Hepatocyte (in vitro differentiated cells): Measurements from ENCODE around the gene RER1. TPM values are rescaled to one million over a fixed set of nuclear protein-coding genes. Genes with fewer than 3 reads are reported as not detected.

Experiments
- DNase-seq: peaks from one replicate; pipeline ENCODE4 v3.0.0-alpha.2; 2016; ENCODE audit warnings: low spot score
- H2AFZ ChIP-seq: fragments of 200-600 bp; sonication (generic); 2 replicates; pipeline ENCODE4 v1.6.0; 2016; ENCODE audit warnings: antibody characterized with exemption, mild to moderate bottlenecking
- H3K27ac ChIP-seq: fragments of 200-600 bp; sonication (generic); 2 replicates; pipeline ENCODE4 v1.5.1; 2016; ENCODE audit warnings: mild to moderate bottlenecking
- H3K27me3 ChIP-seq: fragments of 200-600 bp; sonication (generic); 2 replicates; pipeline ENCODE4 v1.6.1; 2016
- H3K36me3 ChIP-seq: fragments of 200-600 bp; sonication (generic); replicated peaks from 2 replicates; pipeline ENCODE4 v1.5.1; 2016; ENCODE audit warnings: low read depth; ENCODE audit not compliant: insufficient read depth
- H3K4me1 ChIP-seq: fragments of 200-600 bp; sonication (generic); 2 replicates; pipeline ENCODE4 v1.5.1; 2016; ENCODE audit warnings: mild to moderate bottlenecking, moderate library complexity; ENCODE audit not compliant: insufficient read depth
- H3K4me2 ChIP-seq: fragments of 200-600 bp; sonication (generic); 2 replicates; pipeline ENCODE4 v1.6.0; 2016
- H3K4me3 ChIP-seq: fragments of 200-600 bp; sonication (generic); 2 replicates; pipeline ENCODE4 v1.5.1; 2016; ENCODE audit warnings: mild to moderate bottlenecking
- H3K79me2 ChIP-seq: fragments of 200-600 bp; sonication (generic); 2 replicates; pipeline ENCODE4 v1.6.0; 2017; ENCODE audit warnings: mild to moderate bottlenecking
- H3K9me2 ChIP-seq: fragments of 200-600 bp; sonication (generic); replicated peaks from 2 replicates; pipeline ENCODE4 v1.6.0; 2017; ENCODE audit warnings: mild to moderate bottlenecking; ENCODE audit not compliant: insufficient read depth
- H3K9me3 ChIP-seq: fragments of 200-600 bp; sonication (generic); 2 replicates; pipeline ENCODE4 v1.5.1; 2016; ENCODE audit warnings: low read depth, mild to moderate bottlenecking
- H4K20me1 ChIP-seq: fragments of 200-600 bp; sonication (generic); 2 replicates; pipeline ENCODE4 v1.6.0; 2016; ENCODE audit warnings: mild to moderate bottlenecking; ENCODE audit not compliant: insufficient read depth, poor library complexity, severe bottlenecking
- CTCF ChIP-seq: fragments of 200-600 bp; sonication (generic); IDR thresholded peaks from 2 replicates; pipeline ENCODE4 v1.5.1; 2016; ENCODE audit warnings: antibody characterized with exemption, mild to moderate bottlenecking; ENCODE audit not compliant: poor library complexity
- EZH2 ChIP-seq: fragments of 200-600 bp; sonication (generic); IDR thresholded peaks from 2 replicates; pipeline ENCODE4 v1.6.1; 2016; ENCODE audit warnings: antibody characterized with exemption, mild to moderate bottlenecking, borderline replicate concordance
- EZH2phosphoT487 ChIP-seq: fragments of 200-600 bp; sonication (generic); IDR thresholded peaks from one replicate; pipeline ENCODE4 v1.6.1; 2018; ENCODE audit warnings: antibody characterized with exemption, mild to moderate bottlenecking, low read depth, moderate library complexity; ENCODE audit not compliant: unreplicated experiment, severe bottlenecking
- WGBS: methylation state at CpG from one replicate; pipeline ENCODE4 v1.1.6; 2016; ENCODE audit warnings: low lambda C conversion rate; ENCODE audit errors: missing lambda C conversion rate; 5-methylcytosine and 5-hydroxymethylcytosine counted together
- polyA plus RNA-seq: library from polyadenylated mRNA; unstranded; fragments of >200 nt; fragmentation: Nextera tagmentation; extraction: Ambion mirVana; gene quantifications from 2 replicates; pipeline ENCODE4 v1.2.1, GENCODE V29; 2016
- total RNA-seq: library from RNA; depleted of rRNA; stranded (reverse); fragments of >200 nt; gene quantifications from 2 replicates; pipeline ENCODE4 v1.2.3, GENCODE V29; 2014

RER1 gene
- total and polyA plus RNA-seq, 2 experiments from 2014 or later, result 123 to 237 TPM

GRCh38 chr1:2427051-2427450, 35.4 kb downstream of the RER1 start:
- DNase-seq, result no peak
- H3K4me2 ChIP-seq, result no peak overlapping the region
- no peaks in the 10 kb centered on the region for H3K4me1 ChIP-seq
- H3K27ac ChIP-seq, result no peak overlapping the region
- no peak for TF ChIP-seq EZH2phosphoT487
- TF ChIP-seq CTCF, result no peak
- TF ChIP-seq EZH2, result no peak
- H3K9me3 ChIP-seq, result no peaks in the 10 kb centered on the region
- no peaks in the 10 kb centered on the region for H3K79me2 ChIP-seq
- WGBS, result 94% methylated on average over 12 of the region's 18 CpGs
- no peaks in the 10 kb centered on the region for H4K20me1 ChIP-seq
- H3K27me3 ChIP-seq, result no peaks in the 10 kb centered on the region
- no peak overlapping the region for H2AFZ ChIP-seq
- H3K9me2 ChIP-seq, result no peaks in the 10 kb centered on the region
- H3K4me3 ChIP-seq, result no peak overlapping the region
- H3K36me3 ChIP-seq, result no peaks in the 10 kb centered on the region

GRCh38 chr1:2427976-2428375, 36.3 kb downstream of the RER1 start:
- no peak for DNase-seq
- no peak overlapping the region for H2AFZ ChIP-seq
- 87% methylated on average over 10 of the region's 10 CpGs for WGBS
- no peaks in the 10 kb centered on the region for H3K9me2 ChIP-seq
- no peaks in the 10 kb centered on the region for H3K36me3 ChIP-seq
- no peak overlapping the region for H3K4me2 ChIP-seq
- H4K20me1 ChIP-seq, result no peaks in the 10 kb centered on the region
- H3K4me1 ChIP-seq, result no peaks in the 10 kb centered on the region
- no peak for TF ChIP-seq EZH2phosphoT487
- H3K27me3 ChIP-seq, result no peaks in the 10 kb centered on the region
- no peak overlapping the region for H3K27ac ChIP-seq
- no peaks in the 10 kb centered on the region for H3K79me2 ChIP-seq
- no peaks in the 10 kb centered on the region for H3K9me3 ChIP-seq
- no peak overlapping the region for H3K4me3 ChIP-seq

GRCh38 chr1:2428490-2428889, 36.8 kb downstream of the RER1 start:
- no peak overlapping the region for H2AFZ ChIP-seq
- no peak for DNase-seq
- TF ChIP-seq CTCF, result no peak
- TF ChIP-seq EZH2, result no peak
- TF ChIP-seq EZH2phosphoT487, result no peak
- H3K4me3 ChIP-seq, result no peak overlapping the region
- H3K36me3 ChIP-seq, result no peaks in the 10 kb centered on the region
- no peaks in the 10 kb centered on the region for H3K79me2 ChIP-seq
- H3K4me1 ChIP-seq, result no peaks in the 10 kb centered on the region
- H4K20me1 ChIP-seq, result no peaks in the 10 kb centered on the region
- no peaks in the 10 kb centered on the region for H3K9me3 ChIP-seq
- no peaks in the 10 kb centered on the region for H3K9me2 ChIP-seq
- peaks cover 3% of the 10 kb centered on the region for H3K27me3 ChIP-seq
- H3K27ac ChIP-seq, result no peak overlapping the region
- 93% methylated on average over 28 of the region's 28 CpGs for WGBS
- no peak overlapping the region for H3K4me2 ChIP-seq

- H3K4me1 ChIP-seq, result no peaks in the 10 kb centered on the region
- peaks cover 3% of the 10 kb centered on the region for H3K27me3 ChIP-seq
- no peak overlapping the region for H3K27ac ChIP-seq
- no peak overlapping the region for H3K4me2 ChIP-seq
- WGBS, result 86% methylated on average over 19 of the region's 20 CpGs
- TF ChIP-seq EZH2 (no peak), CTCF (no peak), EZH2phosphoT487 (no peak)
- H3K9me3 ChIP-seq, result no peaks in the 10 kb centered on the region
- no peak overlapping the region for H2AFZ ChIP-seq
- H3K79me2 ChIP-seq, result no peaks in the 10 kb centered on the region
- H3K9me2 ChIP-seq, result no peaks in the 10 kb centered on the region
- no peak overlapping the region for H3K4me3 ChIP-seq
- DNase-seq, result no peak
- H4K20me1 ChIP-seq, result no peaks in the 10 kb centered on the region
- no peaks in the 10 kb centered on the region for H3K36me3 ChIP-seq
Measured at GRCh38 chr1:2429780-2430591, 38.3 kb downstream of the RER1 start.
